ENCODE data around the gene SZRD1. TPM values are rescaled to one million over a fixed set of nuclear protein-coding genes. Genes with fewer than 3 reads are reported as not detected.

SZRD1 gene
- total and polyA plus RNA-seq, 2 donors from 2014 or later, result 77.3 to 127 TPM

DNA sequence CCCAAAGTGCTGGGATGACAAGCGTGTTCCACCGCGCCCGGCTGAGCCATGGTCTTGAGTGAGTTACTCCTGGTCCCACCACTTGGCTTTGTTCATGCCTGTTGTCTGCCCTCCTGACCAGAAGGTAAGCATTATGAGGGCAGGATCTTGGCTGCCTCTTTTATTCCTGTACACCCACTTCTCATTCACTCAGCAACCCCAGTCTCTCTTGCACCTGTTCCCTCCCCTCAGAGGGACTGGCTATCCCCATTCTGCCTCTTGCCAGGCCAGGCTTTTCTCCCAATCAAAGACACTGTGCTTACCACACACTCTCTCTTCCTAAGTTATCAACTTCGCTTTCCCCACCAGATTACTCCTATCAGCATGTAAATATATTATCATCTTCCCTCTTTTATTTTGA lies 43.8 kb downstream of the SZRD1 start:
- FAIRE-seq (no peak), DNase-seq (no peak)
- Histone ChIP-seq H3K27ac (ENCODE audit: low read depth in 2 of 2, low read length in 2 of 2) (no peak overlapping the region), H3K4me1 (ENCODE audit: control insufficient read depth in 2 of 3, insufficient read depth in 2 of 3, low read depth in 1 of 3, low read length in 3 of 3) (no peaks in the 10 kb centered on the region), H3K9ac (ENCODE audit: low read length in 3 of 3) (no peak overlapping the region), H3K27me3 (ENCODE audit: control insufficient read depth, insufficient read depth, low read length) (no peaks in the 10 kb centered on the region), H3K36me3 (ENCODE audit: control insufficient read depth in 2 of 3, insufficient read depth in 3 of 3, low read length in 3 of 3) (no peaks in the 10 kb centered on the region), H3K9me3 (ENCODE audit: control insufficient read depth in 2 of 3, insufficient read depth in 1 of 3, low read length in 3 of 3) (no peaks in the 10 kb centered on the region), H3K4me3 (ENCODE audit: low read length in 3 of 3) (no peak overlapping the region)
- intact Hi-C loops (cut with DNase I), result no loop called here
- TF ChIP-seq, protein P1, sequence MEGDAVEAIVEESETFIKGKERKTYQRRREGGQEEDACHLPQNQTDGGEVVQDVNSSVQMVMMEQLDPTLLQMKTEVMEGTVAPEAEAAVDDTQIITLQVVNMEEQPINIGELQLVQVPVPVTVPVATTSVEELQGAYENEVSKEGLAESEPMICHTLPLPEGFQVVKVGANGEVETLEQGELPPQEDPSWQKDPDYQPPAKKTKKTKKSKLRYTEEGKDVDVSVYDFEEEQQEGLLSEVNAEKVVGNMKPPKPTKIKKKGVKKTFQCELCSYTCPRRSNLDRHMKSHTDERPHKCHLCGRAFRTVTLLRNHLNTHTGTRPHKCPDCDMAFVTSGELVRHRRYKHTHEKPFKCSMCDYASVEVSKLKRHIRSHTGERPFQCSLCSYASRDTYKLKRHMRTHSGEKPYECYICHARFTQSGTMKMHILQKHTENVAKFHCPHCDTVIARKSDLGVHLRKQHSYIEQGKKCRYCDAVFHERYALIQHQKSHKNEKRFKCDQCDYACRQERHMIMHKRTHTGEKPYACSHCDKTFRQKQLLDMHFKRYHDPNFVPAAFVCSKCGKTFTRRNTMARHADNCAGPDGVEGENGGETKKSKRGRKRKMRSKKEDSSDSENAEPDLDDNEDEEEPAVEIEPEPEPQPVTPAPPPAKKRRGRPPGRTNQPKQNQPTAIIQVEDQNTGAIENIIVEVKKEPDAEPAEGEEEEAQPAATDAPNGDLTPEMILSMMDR (IDR thresholded peaks at IDR 0.05; ENCODE audit: borderline replicate concordance, extremely low read depth, insufficient read depth), result no peak

GRCh38 chr1:16413191-16413590 lies 46.1 kb downstream of the SZRD1 start:
- DNase-seq, result no peak
- Histone ChIP-seq H3K4me3 (ENCODE audit: low read length in 3 of 3) (no peak overlapping the region), H3K9me3 (ENCODE audit: control insufficient read depth in 2 of 3, insufficient read depth in 1 of 3, low read length in 3 of 3) (no peaks in the 10 kb centered on the region), H3K36me3 (ENCODE audit: control insufficient read depth in 2 of 3, insufficient read depth in 3 of 3, low read length in 3 of 3) (no peaks in the 10 kb centered on the region), H3K4me1 (ENCODE audit: control insufficient read depth in 2 of 3, insufficient read depth in 2 of 3, low read depth in 1 of 3, low read length in 3 of 3) (no peaks in the 10 kb centered on the region), H3K9ac (ENCODE audit: low read length in 3 of 3) (no peak overlapping the region), H3K27me3 (ENCODE audit: control insufficient read depth, insufficient read depth, low read length) (no peaks in the 10 kb centered on the region), H3K27ac (ENCODE audit: low read depth in 2 of 2, low read length in 2 of 2) (no peak overlapping the region)
- intact Hi-C loops (cut with DNase I), result no loop called here
- FAIRE-seq, result no peak
- TF ChIP-seq, protein P1 (IDR thresholded peaks at IDR 0.05; ENCODE audit: borderline replicate concordance, extremely low read depth, insufficient read depth), result no peak

- no peak for DNase-seq
- FAIRE-seq, result no peak
- H3K27me3 ChIP-seq (ENCODE audit: control insufficient read depth, insufficient read depth, low read length), result no peaks in the 10 kb centered on the region
- H3K9ac ChIP-seq (ENCODE audit: low read length in 3 of 3), result no peak overlapping the region
- intact Hi-C loops (cut with DNase I), result no loop called here
- TF ChIP-seq, protein P1 (IDR thresholded peaks at IDR 0.05; ENCODE audit: borderline replicate concordance, extremely low read depth, insufficient read depth), result no peak
- H3K36me3 ChIP-seq (ENCODE audit: control insufficient read depth in 2 of 3, insufficient read depth in 3 of 3, low read length in 3 of 3), result no peaks in the 10 kb centered on the region
- no peaks in the 10 kb centered on the region for H3K4me1 ChIP-seq (ENCODE audit: control insufficient read depth in 2 of 3, insufficient read depth in 2 of 3, low read depth in 1 of 3, low read length in 3 of 3)
- H3K4me3 ChIP-seq (ENCODE audit: low read length in 3 of 3), result no peak overlapping the region
- H3K9me3 ChIP-seq (ENCODE audit: control insufficient read depth in 2 of 3, insufficient read depth in 1 of 3, low read length in 3 of 3), result no peaks in the 10 kb centered on the region
- H3K27ac ChIP-seq (ENCODE audit: low read depth in 2 of 2, low read length in 2 of 2), result no peak overlapping the region
Measured at GRCh38 chr1:16418823-16419425, 51.9 kb downstream of the SZRD1 start.
